Endothelial cell of umbilical vein (primary cell): ENCODE measurements around the gene SLC12A8. TPM values are rescaled to one million over a fixed set of nuclear protein-coding genes. Genes with fewer than 3 reads are reported as not detected.

Source experiments
- BruUV-seq: library from RNA; stranded (reverse); fragments of 400-500 nt; replicated peaks from 2 replicates; lab custom pipeline; 2021; lab: Mats Ljungman, UMichigan
- CTCF ChIA-PET: fragments of 300-600, 350-600 bp; sonication (Branson Sonifier 250); formaldehyde crosslinking; loops from one replicate; lab custom pipeline; 2021; ENCODE audit warnings: antibody characterized with exemption, inconsistent platforms; lab: Charles Lee
- POLR2A ChIA-PET: fragments of 300-600, 350-600 bp; sonication (Branson Sonifier 250); formaldehyde crosslinking; loops from one replicate; lab custom pipeline; 2021; ENCODE audit warnings: antibody characterized with exemption, inconsistent platforms; lab: Charles Lee
- DNase-seq: peaks from one replicate; pipeline ENCODE4 v3.0.0-alpha.2; 2011; ENCODE audit warnings: low read depth, low spot score
- FAIRE-seq: peaks from 2 replicates; lab custom pipeline; 2011; peaks lifted over from hg19 to GRCh38; lab: Jason Lieb, UNC
- H2AFZ ChIP-seq: 2 replicates; pipeline ENCODE4 v1.6.0; 2012; ENCODE audit warnings: low read depth, low read length, control low read depth, inconsistent platforms
- H3K27ac ChIP-seq: 2 replicates; pipeline ENCODE4 v1.5.1; 2011; ENCODE audit warnings: low read depth, mild to moderate bottlenecking, control low read depth, low read length, moderate library complexity; ENCODE audit not compliant: insufficient read depth
- H3K27me3 ChIP-seq, 2 experiments: 2 replicates each; pipeline versions ENCODE4 v1.6.0 to v1.6.1; 2011; ENCODE audit warnings: low read length in 2 of 2, mixed read lengths in 1 of 2; ENCODE audit not compliant: control insufficient read depth in 2 of 2, insufficient read depth in 2 of 2
- H3K36me3 ChIP-seq, 2 experiments: 2 replicates in 1 of 2; 3 replicates in 1 of 2; pipeline ENCODE4 v1.5.1; 2011; ENCODE audit warnings: low read length in 2 of 2, mild to moderate bottlenecking in 1 of 2, moderate library complexity in 1 of 2; ENCODE audit not compliant: control insufficient read depth in 2 of 2, insufficient read depth in 2 of 2; ENCODE audit errors: extremely low read depth in 1 of 2
- H3K4me1 ChIP-seq: 3 replicates; pipeline ENCODE4 v1.5.1; 2011; ENCODE audit warnings: mild to moderate bottlenecking, low read length; ENCODE audit not compliant: control insufficient read depth, insufficient read depth; ENCODE audit errors: extremely low read depth
- H3K4me2 ChIP-seq: 2 replicates; pipeline ENCODE4 v1.6.1; 2011; ENCODE audit warnings: low read length, control low read depth, mixed read lengths; ENCODE audit not compliant: insufficient read depth
- H3K4me3 ChIP-seq, 3 experiments: fragments of 200-600 bp in 1 of 3; sonication (generic), shearing (Covaris generic) in 1 of 3; replicated peaks in 1 of 3; 2 replicates each; pipeline ENCODE4 v1.5.1; 2011 to 2016; ENCODE audit warnings: control low read depth in 3 of 3, low read length in 3 of 3, mild to moderate bottlenecking in 2 of 3, inconsistent platforms in 1 of 3, low read depth in 1 of 3, moderate library complexity in 1 of 3; ENCODE audit not compliant: insufficient read depth in 1 of 3
- H3K79me2 ChIP-seq: 2 replicates; pipeline ENCODE4 v1.6.0; 2012; ENCODE audit warnings: low read length, inconsistent platforms; ENCODE audit not compliant: control insufficient read depth, insufficient read depth
- H3K9ac ChIP-seq: replicated peaks from 2 replicates; pipeline ENCODE3; 2011; ENCODE audit warnings: low read length, control low read depth; ENCODE audit not compliant: insufficient read depth; ENCODE audit errors: extremely low read depth
- H3K9me1 ChIP-seq: replicated peaks from 3 replicates; pipeline ENCODE4 v1.6.0; 2011; ENCODE audit warnings: mild to moderate bottlenecking, low read length; ENCODE audit not compliant: control insufficient read depth, insufficient read depth; ENCODE audit errors: extremely low read depth
- H3K9me3 ChIP-seq: replicated peaks from 2 replicates; pipeline ENCODE4 v1.5.1; 2012; ENCODE audit warnings: low read length, inconsistent platforms; ENCODE audit not compliant: control insufficient read depth, insufficient read depth
- H4K20me1 ChIP-seq: replicated peaks from 2 replicates; pipeline ENCODE3; 2011; ENCODE audit warnings: mild to moderate bottlenecking, low read length; ENCODE audit not compliant: control insufficient read depth, insufficient read depth; ENCODE audit errors: extremely low read depth
- EZH2 ChIP-seq: IDR thresholded peaks from 2 replicates; pipeline ENCODE4 v1.6.1; 2012; ENCODE audit warnings: borderline replicate concordance, low read depth, mild to moderate bottlenecking, moderate library complexity, low read length, inconsistent platforms; ENCODE audit not compliant: severe bottlenecking
- FOS ChIP-seq: IDR thresholded peaks from 2 replicates; pipeline ENCODE4 v1.6.1; 2011; ENCODE audit warnings: mild to moderate bottlenecking, low read length, moderate library complexity, borderline replicate concordance; ENCODE audit not compliant: insufficient read depth
- GATA2 ChIP-seq: IDR thresholded peaks from 2 replicates; pipeline ENCODE4 v1.7.0; 2011; ENCODE audit warnings: low read depth, mild to moderate bottlenecking, moderate library complexity, mixed read lengths, low read length; ENCODE audit not compliant: insufficient read length, insufficient read depth
- JUN ChIP-seq: IDR thresholded peaks from 2 replicates; pipeline ENCODE4 v1.6.1; 2011; ENCODE audit warnings: borderline replicate concordance, low read depth; ENCODE audit not compliant: insufficient read length, insufficient read depth
- MAX ChIP-seq: IDR thresholded peaks from 2 replicates; pipeline ENCODE4 v1.6.1; 2011; ENCODE audit not compliant: insufficient read depth, insufficient read length
- MYC ChIP-seq: IDR thresholded peaks from one replicate; pipeline ENCODE4 v1.6.1; 2011; ENCODE audit warnings: mild to moderate bottlenecking, low read depth, low read length
- POLR2A ChIP-seq: IDR thresholded peaks from 2 replicates; pipeline ENCODE4 v1.6.1; 2012; ENCODE audit warnings: low read depth, mild to moderate bottlenecking, control low read depth, low read length
- dilution Hi-C: fragments of 300-500 bp; cut with MboI; formaldehyde crosslinking; loops from one replicate; pipeline ENCODE4 v1.15.0; 2019; ENCODE audit warnings: low sequenced_read_pairs; ENCODE audit not compliant: extremely low pct_ligation_motif_present
- intact Hi-C: fragments of 100-400 bp; cut with micrococcal nuclease; formaldehyde crosslinking; loops from one replicate; pipeline ENCODE4 v1.10.0; 2022
- polyA plus RNA-seq, 4 experiments: library from polyadenylated mRNA; depleted of rRNA in 3 of 4; stranded (reverse) in 3 of 4; unstranded in 1 of 4; fragments of >200 nt; gene quantifications; 2 replicates each; pipeline versions ENCODE4 v1.2.1 to v1.2.3, GENCODE V29; 2011 to 2012; ENCODE audit warnings: missing spikeins in 1 of 4
- total RNA-seq: library from RNA; stranded (reverse); gene quantifications from 2 replicates; pipeline ENCODE4 v1.2.3, GENCODE V29; 2021
- TF ChIP-seq, protein P1 (sequence below), 2 donors: IDR thresholded peaks; 1 replicate in 1 of 2; 2 replicates in 1 of 2; pipeline ENCODE4 v1.5.1; 2011; ENCODE audit warnings: low read length in 2 of 2, mild to moderate bottlenecking in 2 of 2, moderate library complexity in 2 of 2, control low read depth in 1 of 2, inconsistent platforms in 1 of 2, low read depth in 1 of 2; ENCODE audit not compliant: insufficient read depth in 1 of 2; ENCODE audit errors: extremely low read depth in 1 of 2

SLC12A8 gene
- total and polyA plus RNA-seq, 2 donors (not counting 3 experiments of a cell fraction or from before 2014, with no cell fraction given) = 0.86 to 0.90 TPM

- H2AFZ ChIP-seq = no peak overlapping the region
- H3K9ac ChIP-seq = no peak overlapping the region
- no peak overlapping the region for H3K4me2 ChIP-seq
- TF ChIP-seq EZH2 = no peak
- no peak for TF ChIP-seq MYC
- no peak for TF ChIP-seq POLR2A
- no peak for TF ChIP-seq GATA2
- DNase-seq (no peak), FAIRE-seq (no peak)
- peaks cover 7% of the 10 kb centered on the region for H3K4me1 ChIP-seq
- H3K4me3 ChIP-seq = no peak overlapping the region
- H3K36me3 ChIP-seq = no peaks in the 10 kb centered on the region
- H3K27ac ChIP-seq = no peak overlapping the region
- intact Hi-C loops (no loop called here), dilution Hi-C loops (no loop called here)
- CTCF ChIA-PET = no interaction called here
- no TSS peak for BruUV-seq
- H3K9me1 ChIP-seq = no peaks in the 10 kb centered on the region
- H4K20me1 ChIP-seq = no peaks in the 10 kb centered on the region
- no peaks in the 10 kb centered on the region for H3K9me3 ChIP-seq
- H3K79me2 ChIP-seq = no peaks in the 10 kb centered on the region
- POLR2A ChIA-PET = no interaction called here
- peaks cover 3 to 4% of the 10 kb centered on the region in 2 experiments for H3K27me3 ChIP-seq
Measured at GRCh38 chr3:125207949-125208568, 4.5 kb downstream of the SLC12A8 start.

GRCh38 chr3:125207507-125207906 is 5.0 kb downstream of the SLC12A8 start:
- DNase-seq (no peak), FAIRE-seq (no peak)
- Histone ChIP-seq H4K20me1 (no peaks in the 10 kb centered on the region), H3K4me3 (no peak overlapping the region), H3K27me3 (no peaks in the 10 kb centered on the region), H3K36me3 (no peaks in the 10 kb centered on the region), H2AFZ (no peak overlapping the region), H3K9me1 (no peaks in the 10 kb centered on the region), H3K4me2 (no peak overlapping the region), H3K9me3 (no peaks in the 10 kb centered on the region), H3K9ac (no peak overlapping the region), H3K27ac (no peak overlapping the region), H3K4me1 (peaks cover 3% of the 10 kb centered on the region), H3K79me2 (no peaks in the 10 kb centered on the region)
- dilution Hi-C loops = no loop called here
- TF ChIP-seq JUN (no peak), POLR2A (no peak), FOS (no peak), MYC (no peak), EZH2 (no peak), MAX (no peak)
- TF ChIP-seq, protein P1, sequence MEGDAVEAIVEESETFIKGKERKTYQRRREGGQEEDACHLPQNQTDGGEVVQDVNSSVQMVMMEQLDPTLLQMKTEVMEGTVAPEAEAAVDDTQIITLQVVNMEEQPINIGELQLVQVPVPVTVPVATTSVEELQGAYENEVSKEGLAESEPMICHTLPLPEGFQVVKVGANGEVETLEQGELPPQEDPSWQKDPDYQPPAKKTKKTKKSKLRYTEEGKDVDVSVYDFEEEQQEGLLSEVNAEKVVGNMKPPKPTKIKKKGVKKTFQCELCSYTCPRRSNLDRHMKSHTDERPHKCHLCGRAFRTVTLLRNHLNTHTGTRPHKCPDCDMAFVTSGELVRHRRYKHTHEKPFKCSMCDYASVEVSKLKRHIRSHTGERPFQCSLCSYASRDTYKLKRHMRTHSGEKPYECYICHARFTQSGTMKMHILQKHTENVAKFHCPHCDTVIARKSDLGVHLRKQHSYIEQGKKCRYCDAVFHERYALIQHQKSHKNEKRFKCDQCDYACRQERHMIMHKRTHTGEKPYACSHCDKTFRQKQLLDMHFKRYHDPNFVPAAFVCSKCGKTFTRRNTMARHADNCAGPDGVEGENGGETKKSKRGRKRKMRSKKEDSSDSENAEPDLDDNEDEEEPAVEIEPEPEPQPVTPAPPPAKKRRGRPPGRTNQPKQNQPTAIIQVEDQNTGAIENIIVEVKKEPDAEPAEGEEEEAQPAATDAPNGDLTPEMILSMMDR (IDR thresholded peaks at IDR 0.05; ENCODE audit: extremely low read depth in 1 of 2, insufficient read depth in 1 of 2, low read depth in 1 of 2, low read length in 2 of 2) = no peak
- ChIA-PET POLR2A (no interaction called here), CTCF (no interaction called here)
- no TSS peak for BruUV-seq
- intact Hi-C loops = no loop called here
